Neural progenitor cell (in vitro differentiated cells): ENCODE results near the gene CUBN. TPM values are rescaled to one million over a fixed set of nuclear protein-coding genes. Genes with fewer than 3 reads are reported as not detected.

Experiments used
- DNase-seq: peaks from one replicate; pipeline ENCODE4 v3.0.0-alpha.2; 2016; ENCODE audit warnings: low spot score
- H2AFZ ChIP-seq: fragments of 200-600 bp; sonication (generic); replicated peaks from 2 replicates; pipeline ENCODE4 v1.6.1; 2016; ENCODE audit warnings: antibody characterized with exemption
- H3F3A ChIP-seq: fragments of 200-600 bp; sonication (generic); 2 replicates; pipeline ENCODE4 v1.6.1; 2016; ENCODE audit warnings: antibody characterized with exemption, low read depth
- H3K27ac ChIP-seq: fragments of 200-600 bp; sonication (generic); 2 replicates; pipeline ENCODE4 v1.5.1; 2016; ENCODE audit warnings: mild to moderate bottlenecking
- H3K27me3 ChIP-seq: fragments of 200-600 bp; sonication (generic); 2 replicates; pipeline ENCODE4 v1.6.1; 2016; ENCODE audit warnings: mild to moderate bottlenecking, moderate library complexity
- H3K36me3 ChIP-seq: fragments of 200-600 bp; sonication (generic); 2 replicates; pipeline ENCODE4 v1.5.1; 2016
- H3K4me1 ChIP-seq: fragments of 200-600 bp; sonication (generic); 2 replicates; pipeline ENCODE4 v1.6.1; 2016; ENCODE audit warnings: mixed run types
- H3K4me2 ChIP-seq: fragments of 200-600 bp; sonication (generic); 2 replicates; pipeline ENCODE4 v1.6.1; 2016
- H3K4me3 ChIP-seq: fragments of 200-600 bp; sonication (generic); 2 replicates; pipeline ENCODE4 v1.5.1; 2016
- H3K79me2 ChIP-seq: fragments of 200-600 bp; sonication (generic); 2 replicates; pipeline ENCODE4 v1.6.1; 2016; ENCODE audit warnings: low read depth
- H3K9ac ChIP-seq: fragments of 200-600 bp; sonication (generic); 2 replicates; pipeline ENCODE4 v1.6.1; 2016
- H3K9me3 ChIP-seq: fragments of 200-600 bp; sonication (generic); 2 replicates; pipeline ENCODE4 v1.5.1; 2016; ENCODE audit warnings: low read depth
- H4K20me1 ChIP-seq: fragments of 200-600 bp; sonication (generic); 2 replicates; pipeline ENCODE4 v1.6.1; 2016; ENCODE audit warnings: low read depth
- H3K27ac Mint-ChIP-seq: 3 replicates; pipeline ENCODE4 v1.8.0; 2021; ENCODE audit warnings: mixed read lengths
- H3K27me3 Mint-ChIP-seq: 2 replicates; pipeline ENCODE4 v1.8.0; 2022; ENCODE audit warnings: low read depth, mild to moderate bottlenecking, inconsistent platforms, moderate library complexity, mixed read lengths; ENCODE audit not compliant: insufficient read depth
- H3K36me3 Mint-ChIP-seq: 3 replicates; pipeline ENCODE4 v1.8.0; 2021; ENCODE audit warnings: mixed read lengths
- H3K4me1 Mint-ChIP-seq: 3 replicates; pipeline ENCODE4 v1.8.0; 2021; ENCODE audit warnings: mixed read lengths
- H3K4me3 Mint-ChIP-seq: 3 replicates; pipeline ENCODE4 v1.8.0; 2021; ENCODE audit warnings: mild to moderate bottlenecking, moderate library complexity, mixed read lengths
- H3K9me3 Mint-ChIP-seq: 3 replicates; pipeline ENCODE4 v1.8.0; 2020; ENCODE audit warnings: mixed read lengths
- CTCF ChIP-seq: fragments of 200-600 bp; sonication (generic); IDR thresholded peaks from 2 replicates; pipeline ENCODE4 v1.5.1; 2017; ENCODE audit warnings: antibody characterized with exemption, mild to moderate bottlenecking
- EZH2 ChIP-seq: fragments of 200-600 bp; sonication (generic); IDR thresholded peaks from 2 replicates; pipeline ENCODE4 v1.6.1; 2017; ENCODE audit warnings: antibody characterized with exemption, mild to moderate bottlenecking, moderate library complexity
- EZH2phosphoT487 ChIP-seq: fragments of 200-600 bp; sonication (generic); IDR thresholded peaks from 2 replicates; pipeline ENCODE4 v1.6.1; 2017; ENCODE audit warnings: antibody characterized with exemption
- total RNA-seq: library from RNA; depleted of rRNA; stranded (reverse); fragments of >200 nt; gene quantifications from 2 replicates; pipeline ENCODE4 v1.2.3, GENCODE V29; 2015; ENCODE audit warnings: low replicate concordance

Gene CUBN
- total RNA-seq, 1 donor from 2014 or later, result 2.2 TPM

- no peak overlapping the region for H3K4me2 ChIP-seq
- no peaks in the 10 kb centered on the region for H3K9me3 ChIP-seq
- peaks cover 36% of the 10 kb centered on the region for H3K4me1 Mint-ChIP-seq
- no peak overlapping the region for H3K27ac ChIP-seq
- no peaks in the 10 kb centered on the region for H3K9me3 Mint-ChIP-seq
- no peaks in the 10 kb centered on the region for H3K27me3 ChIP-seq
- H3K36me3 Mint-ChIP-seq, result no peaks in the 10 kb centered on the region
- H3F3A ChIP-seq, result no peaks in the 10 kb centered on the region
- peak; percentile 6 for DNase-seq
- H2AFZ ChIP-seq, result no peak overlapping the region
- H3K4me1 ChIP-seq, result no peaks in the 10 kb centered on the region
- no peaks in the 10 kb centered on the region for H3K79me2 ChIP-seq
- TF ChIP-seq EZH2 (no peak), CTCF (no peak), EZH2phosphoT487 (no peak)
- H3K27ac Mint-ChIP-seq, result peak overlapping the region; percentile 52
- H3K36me3 ChIP-seq, result no peaks in the 10 kb centered on the region
- no peaks in the 10 kb centered on the region for H3K27me3 Mint-ChIP-seq
- no peak overlapping the region for H3K4me3 Mint-ChIP-seq
- H4K20me1 ChIP-seq, result no peaks in the 10 kb centered on the region
- no peak overlapping the region for H3K9ac ChIP-seq
- H3K4me3 ChIP-seq, result no peak overlapping the region
Observed at GRCh38 chr10:17062955-17063484, 66.6 kb downstream of the CUBN start.

GRCh38 chr10:17062493-17062892, 67.1 kb downstream of the CUBN start:
- Histone ChIP-seq H3K27ac (no peak overlapping the region), H4K20me1 (no peaks in the 10 kb centered on the region), H3K9ac (no peak overlapping the region), H2AFZ (no peak overlapping the region), H3K4me1 (no peaks in the 10 kb centered on the region), H3K27me3 (no peaks in the 10 kb centered on the region), H3F3A (no peaks in the 10 kb centered on the region), H3K36me3 (no peaks in the 10 kb centered on the region), H3K4me2 (no peak overlapping the region), H3K4me3 (no peak overlapping the region), H3K9me3 (no peaks in the 10 kb centered on the region), H3K79me2 (no peaks in the 10 kb centered on the region)
- no peaks in the 10 kb centered on the region for H3K27me3 Mint-ChIP-seq
- no peak for DNase-seq
- H3K27ac Mint-ChIP-seq, result peak overlapping the region; percentile 43
- no peak overlapping the region for H3K4me3 Mint-ChIP-seq
- H3K9me3 Mint-ChIP-seq, result no peaks in the 10 kb centered on the region
- H3K36me3 Mint-ChIP-seq, result no peaks in the 10 kb centered on the region
- peaks cover 36% of the 10 kb centered on the region for H3K4me1 Mint-ChIP-seq
- no peak for TF ChIP-seq EZH2
- TF ChIP-seq CTCF, result no peak
- TF ChIP-seq EZH2phosphoT487, result no peak

GRCh38 chr10:17062009-17062408, 67.6 kb downstream of the CUBN start:
- Histone ChIP-seq H3K4me2 (no peak overlapping the region), H3K4me3 (no peak overlapping the region), H3K27me3 (no peaks in the 10 kb centered on the region), H3K79me2 (no peaks in the 10 kb centered on the region), H3K9ac (no peak overlapping the region), H3K27ac (no peak overlapping the region), H4K20me1 (no peaks in the 10 kb centered on the region), H3K4me1 (no peaks in the 10 kb centered on the region), H3K9me3 (no peaks in the 10 kb centered on the region), H3K36me3 (no peaks in the 10 kb centered on the region), H2AFZ (no peak overlapping the region), H3F3A (no peaks in the 10 kb centered on the region)
- DNase-seq, result no peak
- H3K9me3 Mint-ChIP-seq, result no peaks in the 10 kb centered on the region
- TF ChIP-seq CTCF (no peak), EZH2 (no peak), EZH2phosphoT487 (no peak)
- no peaks in the 10 kb centered on the region for H3K27me3 Mint-ChIP-seq
- H3K4me3 Mint-ChIP-seq, result no peak overlapping the region
- no peaks in the 10 kb centered on the region for H3K36me3 Mint-ChIP-seq
- no peak overlapping the region for H3K27ac Mint-ChIP-seq
- H3K4me1 Mint-ChIP-seq, result peaks cover 36% of the 10 kb centered on the region
